ENCODE measurements around the gene BMPR2. TPM values are rescaled to one million over a fixed set of nuclear protein-coding genes. Genes with fewer than 3 reads are reported as not detected.

The BMPR2 gene
- total RNA-seq, 1 donor from 2014 or later = 11.8 TPM

- Histone ChIP-seq H3K9ac (no peak overlapping the region), H3K27me3 (no peaks in the 10 kb centered on the region), H3K27ac (no peak overlapping the region), H3K4me2 (no peak overlapping the region), H3K36me3 (no peaks in the 10 kb centered on the region), H2AFZ (replicated peaks) (no peak overlapping the region), H3K9me3 (ENCODE audit: low read depth) (peaks cover 5% of the 10 kb centered on the region), H3K4me3 (no peak overlapping the region), H3K4me1 (no peaks in the 10 kb centered on the region), H3F3A (ENCODE audit: low read depth) (no peaks in the 10 kb centered on the region), H3K79me2 (ENCODE audit: low read depth) (peaks cover 28% of the 10 kb centered on the region), H4K20me1 (ENCODE audit: low read depth) (no peaks in the 10 kb centered on the region)
- H3K27me3 Mint-ChIP-seq (ENCODE audit: insufficient read depth, low read depth) = peaks cover 2% of the 10 kb centered on the region
- H3K9me3 Mint-ChIP-seq = peaks cover 6% of the 10 kb centered on the region
- H3K27ac Mint-ChIP-seq = no peak overlapping the region
- no peaks in the 10 kb centered on the region for H3K4me1 Mint-ChIP-seq
- no peak for DNase-seq (ENCODE audit: low spot score)
- no peak overlapping the region for H3K4me3 Mint-ChIP-seq
- TF ChIP-seq EZH2 (IDR thresholded peaks at IDR 0.05) (no peak), EZH2phosphoT487 (IDR thresholded peaks at IDR 0.05) (no peak), CTCF (IDR thresholded peaks at IDR 0.05) (no peak)
- peaks cover 8% of the 10 kb centered on the region for H3K36me3 Mint-ChIP-seq
Observed at GRCh38 chr2:202411097-202411496, 35.0 kb downstream of the BMPR2 start.

- peaks cover 7% of the 10 kb centered on the region for H3K4me1 Mint-ChIP-seq
- no peaks in the 10 kb centered on the region for H3K27me3 Mint-ChIP-seq (ENCODE audit: insufficient read depth, low read depth)
- Histone ChIP-seq H3K9ac (no peak overlapping the region), H3K9me3 (ENCODE audit: low read depth) (no peaks in the 10 kb centered on the region), H3K79me2 (ENCODE audit: low read depth) (peaks cover 22% of the 10 kb centered on the region), H3K4me3 (no peak overlapping the region), H3K27me3 (no peaks in the 10 kb centered on the region), H3K4me2 (no peak overlapping the region), H3K27ac (no peak overlapping the region), H3F3A (ENCODE audit: low read depth) (no peaks in the 10 kb centered on the region), H3K36me3 (no peaks in the 10 kb centered on the region), H4K20me1 (ENCODE audit: low read depth) (no peaks in the 10 kb centered on the region), H2AFZ (replicated peaks) (no peak overlapping the region), H3K4me1 (peaks cover 7% of the 10 kb centered on the region)
- no peak for DNase-seq (ENCODE audit: low spot score)
- TF ChIP-seq CTCF (IDR thresholded peaks at IDR 0.05) (no peak), EZH2phosphoT487 (IDR thresholded peaks at IDR 0.05) (no peak), EZH2 (IDR thresholded peaks at IDR 0.05) (no peak)
- H3K36me3 Mint-ChIP-seq = peaks cover 13% of the 10 kb centered on the region
- no peak overlapping the region for H3K4me3 Mint-ChIP-seq
- H3K9me3 Mint-ChIP-seq = peaks cover 4% of the 10 kb centered on the region
- no peak overlapping the region for H3K27ac Mint-ChIP-seq
Observed at GRCh38 chr2:202418027-202418426, 41.9 kb downstream of the BMPR2 start.

- Histone ChIP-seq H3F3A (ENCODE audit: low read depth) (no peaks in the 10 kb centered on the region), H3K27me3 (no peaks in the 10 kb centered on the region), H3K9me3 (ENCODE audit: low read depth) (no peaks in the 10 kb centered on the region), H3K79me2 (ENCODE audit: low read depth) (peaks cover 22% of the 10 kb centered on the region), H3K4me3 (no peak overlapping the region), H3K9ac (no peak overlapping the region), H2AFZ (replicated peaks) (no peak overlapping the region), H3K4me1 (peaks cover 7% of the 10 kb centered on the region), H3K36me3 (no peaks in the 10 kb centered on the region), H3K27ac (peak overlapping the region; percentile 14), H3K4me2 (no peak overlapping the region), H4K20me1 (ENCODE audit: low read depth) (no peaks in the 10 kb centered on the region)
- Mint-ChIP-seq H3K27me3 (ENCODE audit: insufficient read depth, low read depth) (no peaks in the 10 kb centered on the region), H3K27ac (no peak overlapping the region), H3K9me3 (peaks cover 4% of the 10 kb centered on the region), H3K4me1 (peaks cover 7% of the 10 kb centered on the region), H3K36me3 (peaks cover 13% of the 10 kb centered on the region), H3K4me3 (no peak overlapping the region)
- no peak for DNase-seq (ENCODE audit: low spot score)
- no peak for TF ChIP-seq CTCF (IDR thresholded peaks at IDR 0.05)
- no peak for TF ChIP-seq EZH2phosphoT487 (IDR thresholded peaks at IDR 0.05)
- TF ChIP-seq EZH2 (IDR thresholded peaks at IDR 0.05) = no peak
Observed at GRCh38 chr2:202418511-202418910, 42.4 kb downstream of the BMPR2 start.
